ENCODE measurements around the gene GPT2.

- TF ChIP-seq CTCF (conservative IDR thresholded peaks at IDR 0.05 in 1 of 2, IDR thresholded peaks at IDR 0.05 in 1 of 2; ENCODE audit: low read depth in 1 of 2, low read length in 2 of 2) (no peak), EZH2 (IDR thresholded peaks at IDR 0.05; ENCODE audit: low read length, missing control alignments) (no peak)
Observed at GRCh38 chr16:46854846-46855245, 29.3 kb upstream of the GPT2 start.

Data from fibroblast of lung (primary cell).